Activated T-cell treated with anti-CD3 and anti-CD28 coated beads, Interleukin-2, amount 50 U/mL, for 24 hours (primary cell): ENCODE results near the gene GABARAPL1.
"Not testable (repeated sequence)": the region's sequence is repeated elsewhere in the genome, so short reads cannot be mapped to it uniquely, and the experiment has no call there.

Source experiments
- DNase-seq: peaks from one replicate; pipeline ENCODE4 v3.0.0-alpha.2; 2020
- H3K27ac Mint-ChIP-seq: 2 replicates; pipeline ENCODE4 v1.8.0; 2020; ENCODE audit warnings: mild to moderate bottlenecking, mixed read lengths
- H3K27me3 Mint-ChIP-seq: 2 replicates; pipeline ENCODE4 v1.8.0; 2020; ENCODE audit warnings: mixed read lengths
- H3K36me3 Mint-ChIP-seq: 2 replicates; pipeline ENCODE4 v1.8.0; 2020; ENCODE audit warnings: low read depth, mixed read lengths
- H3K4me1 Mint-ChIP-seq: 2 replicates; pipeline ENCODE4 v1.8.0; 2020; ENCODE audit warnings: low read depth, mixed read lengths
- H3K4me3 Mint-ChIP-seq: 2 replicates; pipeline ENCODE4 v1.8.0; 2020; ENCODE audit warnings: mild to moderate bottlenecking, moderate library complexity, mixed read lengths
- H3K9me3 Mint-ChIP-seq: 2 replicates; pipeline ENCODE4 v1.8.0; 2020; ENCODE audit warnings: mixed read lengths

GABARAPL1 gene

GRCh38 chr12:10213168-10214135, 775 bp downstream of the GABARAPL1 start:
- Mint-ChIP-seq H3K9me3 (no peaks in the 10 kb centered on the region), H3K4me1 (peaks cover 36% of the 10 kb centered on the region), H3K4me3 (peak overlapping the region; percentile 82), H3K27me3 (no peaks in the 10 kb centered on the region), H3K36me3 (peaks cover 10% of the 10 kb centered on the region), H3K27ac (peak overlapping the region; percentile 96)
- peak; percentile 82 for DNase-seq

- peak overlapping the region; percentile 82 for H3K4me3 Mint-ChIP-seq
- peaks cover 36% of the 10 kb centered on the region for H3K4me1 Mint-ChIP-seq
- DNase-seq, result no peak
- peaks cover 10% of the 10 kb centered on the region for H3K36me3 Mint-ChIP-seq
- H3K9me3 Mint-ChIP-seq, result no peaks in the 10 kb centered on the region
- H3K27me3 Mint-ChIP-seq, result no peaks in the 10 kb centered on the region
- H3K27ac Mint-ChIP-seq, result peak overlapping the region; percentile 96
Observed at GRCh38 chr12:10214136-10214894, 1.6 kb downstream of the GABARAPL1 start.

- no peak for DNase-seq
- Mint-ChIP-seq H3K4me1 (peaks cover 36% of the 10 kb centered on the region), H3K27ac (peak overlapping the region; percentile 59), H3K9me3 (no peaks in the 10 kb centered on the region), H3K27me3 (no peaks in the 10 kb centered on the region), H3K36me3 (peaks cover 13% of the 10 kb centered on the region), H3K4me3 (peak overlapping the region; percentile 82)
Observed at GRCh38 chr12:10214895-10215267, 2.2 kb downstream of the GABARAPL1 start.

GRCh38 chr12:10215436-10215835, 2.8 kb downstream of the GABARAPL1 start:
- no peak overlapping the region for H3K4me3 Mint-ChIP-seq
- H3K9me3 Mint-ChIP-seq, result no peaks in the 10 kb centered on the region
- peak overlapping the region; percentile 59 for H3K27ac Mint-ChIP-seq
- H3K4me1 Mint-ChIP-seq, result peaks cover 36% of the 10 kb centered on the region
- H3K27me3 Mint-ChIP-seq, result no peaks in the 10 kb centered on the region
- no peak for DNase-seq
- H3K36me3 Mint-ChIP-seq, result peaks cover 19% of the 10 kb centered on the region

- H3K36me3 Mint-ChIP-seq, result peaks cover 24% of the 10 kb centered on the region
- H3K4me3 Mint-ChIP-seq, DNase-seq, H3K9me3 Mint-ChIP-seq, H3K27me3 Mint-ChIP-seq, H3K27ac Mint-ChIP-seq: not testable (repeated sequence)
- peaks cover 36% of the 10 kb centered on the region for H3K4me1 Mint-ChIP-seq
Observed at GRCh38 chr12:10215946-10216345, 3.3 kb downstream of the GABARAPL1 start.

- H3K9me3 Mint-ChIP-seq, result no peaks in the 10 kb centered on the region
- DNase-seq, result no peak
- H3K4me3 Mint-ChIP-seq, result no peak overlapping the region
- no peak overlapping the region for H3K27ac Mint-ChIP-seq
- H3K36me3 Mint-ChIP-seq, result peaks cover 39% of the 10 kb centered on the region
- H3K27me3 Mint-ChIP-seq, result no peaks in the 10 kb centered on the region
- peaks cover 26% of the 10 kb centered on the region for H3K4me1 Mint-ChIP-seq
Observed at GRCh38 chr12:10218021-10218420, 5.3 kb downstream of the GABARAPL1 start.

GRCh38 chr12:10220398-10221077, 7.9 kb downstream of the GABARAPL1 start:
- no peak for DNase-seq
- Mint-ChIP-seq H3K27me3 (no peaks in the 10 kb centered on the region), H3K9me3 (no peaks in the 10 kb centered on the region), H3K27ac (no peak overlapping the region), H3K4me3 (no peak overlapping the region), H3K4me1 (peaks cover 10% of the 10 kb centered on the region), H3K36me3 (peaks cover 55% of the 10 kb centered on the region)

- H3K27ac Mint-ChIP-seq, result peak overlapping the region; percentile 19
- no peaks in the 10 kb centered on the region for H3K9me3 Mint-ChIP-seq
- no peak for DNase-seq
- H3K36me3 Mint-ChIP-seq, result peaks cover 55% of the 10 kb centered on the region
- H3K27me3 Mint-ChIP-seq, result no peaks in the 10 kb centered on the region
- H3K4me3 Mint-ChIP-seq, result no peak overlapping the region
- H3K4me1 Mint-ChIP-seq, result peaks cover 11% of the 10 kb centered on the region
Observed at GRCh38 chr12:10221846-10222245, 9.2 kb downstream of the GABARAPL1 start.

GRCh38 chr12:10223208-10223607, 10.5 kb downstream of the GABARAPL1 start:
- Mint-ChIP-seq H3K27ac (no peak overlapping the region), H3K4me1 (peaks cover 19% of the 10 kb centered on the region), H3K27me3 (no peaks in the 10 kb centered on the region), H3K4me3 (no peak overlapping the region), H3K9me3 (no peaks in the 10 kb centered on the region), H3K36me3 (peaks cover 52% of the 10 kb centered on the region)
- no peak for DNase-seq

- H3K27me3 Mint-ChIP-seq, DNase-seq, H3K4me3 Mint-ChIP-seq, H3K9me3 Mint-ChIP-seq, H3K27ac Mint-ChIP-seq: not testable (repeated sequence)
- Mint-ChIP-seq H3K4me1 (peaks cover 21% of the 10 kb centered on the region), H3K36me3 (peaks cover 43% of the 10 kb centered on the region)
Observed at GRCh38 chr12:10225426-10225825, 12.7 kb downstream of the GABARAPL1 start.

- Mint-ChIP-seq H3K27ac (no peak overlapping the region), H3K4me1 (peaks cover 21% of the 10 kb centered on the region), H3K9me3 (no peaks in the 10 kb centered on the region), H3K27me3 (no peaks in the 10 kb centered on the region), H3K36me3 (peaks cover 37% of the 10 kb centered on the region), H3K4me3 (no peak overlapping the region)
- DNase-seq, result no peak
Observed at GRCh38 chr12:10226086-10226485, 13.4 kb downstream of the GABARAPL1 start.

GRCh38 chr12:10226731-10227130, 14.1 kb downstream of the GABARAPL1 start:
- peaks cover 21% of the 10 kb centered on the region for H3K4me1 Mint-ChIP-seq
- no peaks in the 10 kb centered on the region for H3K9me3 Mint-ChIP-seq
- no peak overlapping the region for H3K27ac Mint-ChIP-seq
- peaks cover 30% of the 10 kb centered on the region for H3K36me3 Mint-ChIP-seq
- H3K27me3 Mint-ChIP-seq, result no peaks in the 10 kb centered on the region
- no peak overlapping the region for H3K4me3 Mint-ChIP-seq
- DNase-seq, result no peak

- DNase-seq, result no peak
- Mint-ChIP-seq H3K36me3 (peaks cover 21% of the 10 kb centered on the region), H3K27ac (peak overlapping the region; percentile 53), H3K9me3 (no peaks in the 10 kb centered on the region), H3K4me3 (no peak overlapping the region), H3K27me3 (no peaks in the 10 kb centered on the region), H3K4me1 (peaks cover 21% of the 10 kb centered on the region)
Observed at GRCh38 chr12:10227648-10228047, 15.0 kb downstream of the GABARAPL1 start.

GRCh38 chr12:10234562-10234961, 21.9 kb downstream of the GABARAPL1 start:
- Mint-ChIP-seq H3K4me3 (no peak overlapping the region), H3K27me3 (no peaks in the 10 kb centered on the region), H3K4me1 (peaks cover 9% of the 10 kb centered on the region), H3K36me3 (peaks cover 9% of the 10 kb centered on the region), H3K27ac (no peak overlapping the region), H3K9me3 (peaks cover 8% of the 10 kb centered on the region)
- no peak for DNase-seq
